ENCODE results near the gene SLC34A3. TPM values are rescaled to one million over a fixed set of nuclear protein-coding genes. Genes with fewer than 3 reads are reported as not detected.

The SLC34A3 gene
- total and polyA plus RNA-seq, 2 donors (not counting 1 experiment from before 2014, with no cell fraction given): not detected

- Histone ChIP-seq H3K27me3 (replicated peaks in 1 of 4; ENCODE audit: control extremely low read depth in 1 of 4, control insufficient read depth in 3 of 4, insufficient read depth in 4 of 4, low read length in 3 of 4) (no peaks in the 10 kb centered on the region), H3K9me3 (ENCODE audit: control extremely low read depth in 1 of 3, control insufficient read depth in 2 of 3, insufficient read depth in 1 of 3, low read length in 2 of 3) (no peaks in the 10 kb centered on the region), H3K4me3 (ENCODE audit: control extremely low read depth in 1 of 5, extremely low read depth in 1 of 5, insufficient read depth in 1 of 5, low read depth in 2 of 5, low read length in 4 of 5) (no peak overlapping the region), H3K4me1 (ENCODE audit: control insufficient read depth in 2 of 2, insufficient read depth in 2 of 2, low read length in 2 of 2) (peaks cover 16 to 19% of the 10 kb centered on the region in 2 donors), H2AFZ (ENCODE audit: insufficient read depth, low read depth, low read length, poor library complexity, severe bottlenecking) (no peak overlapping the region), H3K9ac (ENCODE audit: low read length) (no peak overlapping the region), H3K27ac (ENCODE audit: low read length in 2 of 2) (no peak overlapping the region), H3K4me2 (replicated peaks; ENCODE audit: low read depth, low read length, poor library complexity, severe bottlenecking) (no peak overlapping the region), H4K20me1 (ENCODE audit: control insufficient read depth, insufficient read depth, low read length, poor library complexity, severe bottlenecking) (peaks cover 56% of the 10 kb centered on the region), H3K36me3 (replicated peaks in 1 of 2; ENCODE audit: control extremely low read depth in 1 of 2, control insufficient read depth in 1 of 2, extremely low read depth in 1 of 2, insufficient read depth in 2 of 2, low read length in 1 of 2) (peaks cover 0 to 72% of the 10 kb centered on the region in 2 experiments), H3K79me2 (ENCODE audit: control insufficient read depth, insufficient read depth, low read length) (peaks cover 36% of the 10 kb centered on the region)
- intact Hi-C loops (cut with micrococcal nuclease): no loop called here
- Mint-ChIP-seq H3K4me3 (no peak overlapping the region), H3K4me1 (peaks cover 17% of the 10 kb centered on the region), H3K27me3 (no peaks in the 10 kb centered on the region), H3K27ac (no peak overlapping the region), H3K9me3 (ENCODE audit: insufficient read depth) (no peaks in the 10 kb centered on the region)
- ChIA-PET CTCF (no interaction called here), POLR2A (no interaction called here)
- WGBS (ENCODE audit: insufficient coverage): 97% methylated on average over 17 of the region's 17 CpGs
- no peak for DNase-seq
- ATAC-seq (ENCODE audit: low read depth): no peak
- no peak for TF ChIP-seq EZH2 (IDR thresholded peaks at IDR 0.05; ENCODE audit: borderline replicate concordance, insufficient read depth, low read depth, low read length, poor library complexity, severe bottlenecking)
- no peak for TF ChIP-seq CTCF (IDR thresholded peaks at IDR 0.05)
Observed at GRCh38 chr9:137182836-137183235, 47.9 kb upstream of the SLC34A3 start.

GRCh38 chr9:137183980-137184595 lies 46.6 kb upstream of the SLC34A3 start:
- no peak for ATAC-seq (ENCODE audit: low read depth)
- H3K4me1 Mint-ChIP-seq: peaks cover 22% of the 10 kb centered on the region
- Histone ChIP-seq H3K4me1 (ENCODE audit: control insufficient read depth in 2 of 2, insufficient read depth in 2 of 2, low read length in 2 of 2) (peaks cover 17 to 24% of the 10 kb centered on the region in 2 donors), H4K20me1 (ENCODE audit: control insufficient read depth, insufficient read depth, low read length, poor library complexity, severe bottlenecking) (peaks cover 57% of the 10 kb centered on the region), H3K9ac (ENCODE audit: low read length) (no peak overlapping the region), H3K4me3 (ENCODE audit: control extremely low read depth in 1 of 5, extremely low read depth in 1 of 5, insufficient read depth in 1 of 5, low read depth in 2 of 5, low read length in 4 of 5) (no peak overlapping the region), H2AFZ (ENCODE audit: insufficient read depth, low read depth, low read length, poor library complexity, severe bottlenecking) (no peak overlapping the region), H3K27me3 (replicated peaks in 1 of 4; ENCODE audit: control extremely low read depth in 1 of 4, control insufficient read depth in 3 of 4, insufficient read depth in 4 of 4, low read length in 3 of 4) (no peaks in the 10 kb centered on the region), H3K9me3 (ENCODE audit: control extremely low read depth in 1 of 3, control insufficient read depth in 2 of 3, insufficient read depth in 1 of 3, low read length in 2 of 3) (peaks cover 0 to 3% (median 0%) of the 10 kb centered on the region in 3 donors), H3K36me3 (replicated peaks in 1 of 2; ENCODE audit: control extremely low read depth in 1 of 2, control insufficient read depth in 1 of 2, extremely low read depth in 1 of 2, insufficient read depth in 2 of 2, low read length in 1 of 2) (peaks cover 0 to 64% of the 10 kb centered on the region in 2 experiments), H3K4me2 (replicated peaks; ENCODE audit: low read depth, low read length, poor library complexity, severe bottlenecking) (no peak overlapping the region), H3K79me2 (ENCODE audit: control insufficient read depth, insufficient read depth, low read length) (peaks cover 42% of the 10 kb centered on the region), H3K27ac (ENCODE audit: low read length in 2 of 2) (no peak overlapping the region)
- intact Hi-C loops (cut with micrococcal nuclease): no loop called here
- TF ChIP-seq CTCF (IDR thresholded peaks at IDR 0.05) (no peak), EZH2 (IDR thresholded peaks at IDR 0.05; ENCODE audit: borderline replicate concordance, insufficient read depth, low read depth, low read length, poor library complexity, severe bottlenecking) (no peak)
- POLR2A ChIA-PET: no interaction called here
- no peak overlapping the region for H3K4me3 Mint-ChIP-seq
- H3K27me3 Mint-ChIP-seq: no peaks in the 10 kb centered on the region
- 98% methylated on average over 27 of the region's 27 CpGs for WGBS (ENCODE audit: insufficient coverage)
- H3K27ac Mint-ChIP-seq: no peak overlapping the region
- CTCF ChIA-PET: no interaction called here
- no peak for DNase-seq
- no peaks in the 10 kb centered on the region for H3K9me3 Mint-ChIP-seq (ENCODE audit: insufficient read depth)

Data from B cell (primary cell).